Activated T-cell treated with anti-CD3 and anti-CD28 coated beads, Interleukin-2, amount 50 U/mL, for 4 hours (primary cell): Measurements from ENCODE around the gene TMEM128. TPM values are rescaled to one million over a fixed set of nuclear protein-coding genes. Genes with fewer than 3 reads are reported as not detected.
"Not testable (repeated sequence)": the region's sequence is repeated elsewhere in the genome, so short reads cannot be mapped to it uniquely, and the experiment has no call there.

ENCODE experiments used
- ATAC-seq, 2 donors: fragments of 200-7000 bp; cut with Tn5 transposase; one replicate each; pipeline ENCODE4 v1.10.0; 2021
- DNase-seq: peaks from one replicate; pipeline ENCODE4 v3.0.0-alpha.2; 2020
- H3K27me3 Mint-ChIP-seq: one replicate; pipeline ENCODE4 v1.8.0; 2021; ENCODE audit warnings: low read depth, mixed read lengths
- H3K36me3 Mint-ChIP-seq: one replicate; pipeline ENCODE4 v1.8.0; 2022; ENCODE audit warnings: mixed read lengths; ENCODE audit not compliant: insufficient read depth
- H3K4me1 Mint-ChIP-seq: one replicate; pipeline ENCODE4 v1.8.0; 2021; ENCODE audit warnings: low read depth, mixed read lengths
- H3K4me3 Mint-ChIP-seq: one replicate; pipeline ENCODE4 v1.8.0; 2021; ENCODE audit warnings: mild to moderate bottlenecking, moderate library complexity, mixed read lengths
- H3K9me3 Mint-ChIP-seq: one replicate; pipeline ENCODE4 v1.8.0; 2021; ENCODE audit warnings: mixed read lengths
- total RNA-seq, 3 donors: library from RNA; stranded (reverse); gene quantifications; one replicate each; pipeline ENCODE4 v1.2.1, GENCODE V29; 2021

TMEM128 gene
- total RNA-seq, 3 donors from 2014 or later = 17.4 to 29.9 (median 28.8) TPM

- peaks cover 33% of the 10 kb centered on the region for H3K4me1 Mint-ChIP-seq
- DNase-seq = no peak
- no peaks in the 10 kb centered on the region for H3K9me3 Mint-ChIP-seq
- no peaks in the 10 kb centered on the region for H3K27me3 Mint-ChIP-seq
- peak in 1 of 2 donors; percentile 53 for ATAC-seq
- peaks cover 48% of the 10 kb centered on the region for H3K36me3 Mint-ChIP-seq
- H3K4me3 Mint-ChIP-seq = peak overlapping the region; percentile 62
Observed at GRCh38 chr4:4269856-4270255, 21.8 kb upstream of the TMEM128 start.

GRCh38 chr4:4269331-4269731 lies 21.3 kb upstream of the TMEM128 start:
- ATAC-seq = peak in 1 of 2 donors; percentile 52
- no peaks in the 10 kb centered on the region for H3K27me3 Mint-ChIP-seq
- peak overlapping the region; percentile 62 for H3K4me3 Mint-ChIP-seq
- H3K9me3 Mint-ChIP-seq = no peaks in the 10 kb centered on the region
- no peak for DNase-seq
- peaks cover 33% of the 10 kb centered on the region for H3K4me1 Mint-ChIP-seq
- H3K36me3 Mint-ChIP-seq = peaks cover 42% of the 10 kb centered on the region

GRCh38 chr4:4268776-4269175 lies 20.8 kb upstream of the TMEM128 start:
- Mint-ChIP-seq H3K9me3 (no peaks in the 10 kb centered on the region), H3K27me3 (no peaks in the 10 kb centered on the region), H3K4me3 (peak overlapping the region; percentile 62), H3K4me1 (peaks cover 31% of the 10 kb centered on the region), H3K36me3 (peaks cover 40% of the 10 kb centered on the region)
- DNase-seq = no peak
- no peak for ATAC-seq

- DNase-seq (no peak), ATAC-seq (no peak)
- no peaks in the 10 kb centered on the region for H3K9me3 Mint-ChIP-seq
- peaks cover 34% of the 10 kb centered on the region for H3K36me3 Mint-ChIP-seq
- H3K27me3 Mint-ChIP-seq = no peaks in the 10 kb centered on the region
- H3K4me3 Mint-ChIP-seq = peak overlapping the region; percentile 38
- peaks cover 31% of the 10 kb centered on the region for H3K4me1 Mint-ChIP-seq
Observed at GRCh38 chr4:4267981-4268380, 20.0 kb upstream of the TMEM128 start.

- no peak overlapping the region for H3K4me3 Mint-ChIP-seq
- H3K4me1 Mint-ChIP-seq = peaks cover 2% of the 10 kb centered on the region
- peak; percentile 76 to 85 for ATAC-seq
- H3K27me3 Mint-ChIP-seq = peaks cover 4% of the 10 kb centered on the region
- DNase-seq = no peak
- no peaks in the 10 kb centered on the region for H3K9me3 Mint-ChIP-seq
- H3K36me3 Mint-ChIP-seq = no peaks in the 10 kb centered on the region
Observed at GRCh38 chr4:4260185-4260751, 12.2 kb upstream of the TMEM128 start.

- Mint-ChIP-seq H3K36me3 (no peaks in the 10 kb centered on the region), H3K4me3 (no peak overlapping the region), H3K9me3 (no peaks in the 10 kb centered on the region), H3K27me3 (peaks cover 4% of the 10 kb centered on the region), H3K4me1 (peaks cover 2% of the 10 kb centered on the region)
- DNase-seq (no peak), ATAC-seq (no peak)
Observed at GRCh38 chr4:4259484-4260100, 11.6 kb upstream of the TMEM128 start.

GRCh38 chr4:4257705-4258104 lies 9.7 kb upstream of the TMEM128 start:
- H3K9me3 Mint-ChIP-seq, ATAC-seq, H3K4me3 Mint-ChIP-seq, H3K4me1 Mint-ChIP-seq, H3K27me3 Mint-ChIP-seq, DNase-seq, H3K36me3 Mint-ChIP-seq: not testable (repeated sequence)

GRCh38 chr4:4256799-4257198 lies 8.8 kb upstream of the TMEM128 start:
- H3K4me1 Mint-ChIP-seq = peaks cover 2% of the 10 kb centered on the region
- no peaks in the 10 kb centered on the region for H3K36me3 Mint-ChIP-seq
- peaks cover 8% of the 10 kb centered on the region for H3K27me3 Mint-ChIP-seq
- no peaks in the 10 kb centered on the region for H3K9me3 Mint-ChIP-seq
- no peak for ATAC-seq
- H3K4me3 Mint-ChIP-seq = no peak overlapping the region
- DNase-seq = no peak

- H3K36me3 Mint-ChIP-seq = no peaks in the 10 kb centered on the region
Observed at GRCh38 chr4:4254666-4255065, 6.6 kb upstream of the TMEM128 start.

GRCh38 chr4:4254199-4254598 lies 6.2 kb upstream of the TMEM128 start:
- H3K27me3 Mint-ChIP-seq = peaks cover 8% of the 10 kb centered on the region
- H3K9me3 Mint-ChIP-seq = no peaks in the 10 kb centered on the region
- peaks cover 2% of the 10 kb centered on the region for H3K4me1 Mint-ChIP-seq
- no peak for DNase-seq
- no peak overlapping the region for H3K4me3 Mint-ChIP-seq
- no peaks in the 10 kb centered on the region for H3K36me3 Mint-ChIP-seq
- no peak for ATAC-seq

More at GRCh38 chr4:4254666-4255065, 6.6 kb upstream of the TMEM128 start:
- DNase-seq = no peak
- no peaks in the 10 kb centered on the region for H3K9me3 Mint-ChIP-seq
- no peak overlapping the region for H3K4me3 Mint-ChIP-seq
- no peak for ATAC-seq
- peaks cover 8% of the 10 kb centered on the region for H3K27me3 Mint-ChIP-seq
- H3K4me1 Mint-ChIP-seq = no peaks in the 10 kb centered on the region

- H3K4me3 Mint-ChIP-seq = peak overlapping the region; percentile 53
- H3K4me1 Mint-ChIP-seq = peaks cover 20% of the 10 kb centered on the region
- H3K36me3 Mint-ChIP-seq = peaks cover 13% of the 10 kb centered on the region
- no peaks in the 10 kb centered on the region for H3K9me3 Mint-ChIP-seq
- peaks cover 4% of the 10 kb centered on the region for H3K27me3 Mint-ChIP-seq
- DNase-seq (no peak), ATAC-seq (no peak)
Observed at GRCh38 chr4:4249866-4250265, 1.8 kb upstream of the TMEM128 start.

- H3K9me3 Mint-ChIP-seq, DNase-seq, ATAC-seq, H3K27me3 Mint-ChIP-seq: not testable (repeated sequence)
- Mint-ChIP-seq H3K4me3 (peak overlapping the region; percentile 98), H3K36me3 (peaks cover 18% of the 10 kb centered on the region), H3K4me1 (peaks cover 20% of the 10 kb centered on the region)
Observed at GRCh38 chr4:4249342-4249741, 1.3 kb upstream of the TMEM128 start.

- no peak for ATAC-seq
- Mint-ChIP-seq H3K36me3 (peaks cover 20% of the 10 kb centered on the region), H3K4me1 (peaks cover 20% of the 10 kb centered on the region), H3K9me3 (no peaks in the 10 kb centered on the region), H3K4me3 (peak overlapping the region; percentile 98), H3K27me3 (no peaks in the 10 kb centered on the region)
- DNase-seq = no peak
Observed at GRCh38 chr4:4248885-4249203, 821 bp upstream of the TMEM128 start.

- DNase-seq (no peak), ATAC-seq (peak; percentile 11 to 18)
- H3K9me3 Mint-ChIP-seq = no peaks in the 10 kb centered on the region
- H3K4me3 Mint-ChIP-seq = peak overlapping the region; percentile 98
- H3K36me3 Mint-ChIP-seq = peaks cover 24% of the 10 kb centered on the region
- H3K27me3 Mint-ChIP-seq = no peaks in the 10 kb centered on the region
- H3K4me1 Mint-ChIP-seq = peaks cover 20% of the 10 kb centered on the region
Observed at GRCh38 chr4:4247696-4248028, 361 bp downstream of the TMEM128 start.

- ATAC-seq (no peak), DNase-seq (no peak)
- Mint-ChIP-seq H3K27me3 (no peaks in the 10 kb centered on the region), H3K9me3 (no peaks in the 10 kb centered on the region), H3K4me3 (no peak overlapping the region), H3K4me1 (peaks cover 20% of the 10 kb centered on the region), H3K36me3 (peaks cover 33% of the 10 kb centered on the region)
Observed at GRCh38 chr4:4245172-4245571, 2.9 kb downstream of the TMEM128 start.
